Stomach (tissue), 9 donors: ENCODE measurements around the gene PLCL2. TPM values are rescaled to one million over a fixed set of nuclear protein-coding genes. Genes with fewer than 3 reads are reported as not detected.
"Not testable (repeated sequence)": the region's sequence is repeated elsewhere in the genome, so short reads cannot be mapped to it uniquely, and the experiment has no call there.

Experiments
- DNase-seq, 2 donors: peaks; one replicate each; pipeline versions ENCODE4 v3.0.0 to v3.0.0-alpha.2; 2013 to 2019
- H3K27ac ChIP-seq, 5 donors: fragments of 200-600 bp in 4 of 5; sonication (generic) in 4 of 5; one replicate each; pipeline ENCODE4 v1.5.1; 2013 to 2019; ENCODE audit warnings: mild to moderate bottlenecking in 1 of 5, moderate library complexity in 1 of 5
- H3K27me3 ChIP-seq, 3 donors: fragments of 200-600 bp; sonication (generic); one replicate each; pipeline ENCODE4 v1.5.1; 2017 to 2019; ENCODE audit warnings: mixed run types in 1 of 3
- H3K36me3 ChIP-seq, 4 donors: fragments of 200-600 bp; sonication (generic); 1 replicate in 3 of 4; 2 replicates in 1 of 4; pipeline ENCODE4 v1.5.1; 2016 to 2019
- H3K4me1 ChIP-seq, 4 donors: fragments of 200-600 bp; sonication (generic); one replicate each; pipeline ENCODE4 v1.5.1; 2016 to 2019
- H3K4me3 ChIP-seq, 4 donors: fragments of 200-600 bp; sonication (generic) in 3 of 4; one replicate each; pipeline ENCODE4 v1.5.1; 2016 to 2019; ENCODE audit warnings: mild to moderate bottlenecking in 1 of 4
- H3K9me3 ChIP-seq, 4 donors: fragments of 200-600 bp; sonication (generic); one replicate each; pipeline ENCODE4 v1.5.1; 2016 to 2019
- CTCF ChIP-seq, 7 experiments: fragments of 450-650 bp in 4 of 7; fragments of 200-600 bp in 3 of 7; sonication (generic) in 3 of 7; IDR thresholded peaks; one replicate each; pipeline ENCODE4 v1.5.1; 2016 to 2019; ENCODE audit warnings: antibody characterized with exemption in 7 of 7, control low read depth in 2 of 7, mild to moderate bottlenecking in 1 of 7
- EP300 ChIP-seq: sonication (generic); formaldehyde crosslinking; IDR thresholded peaks from one replicate; pipeline ENCODE4 v1.6.1; 2017; ENCODE audit warnings: antibody characterized with exemption
- POLR2A ChIP-seq, 4 donors: fragments of 450-650 bp; IDR thresholded peaks; one replicate each; pipeline ENCODE4 v1.6.1; 2016; ENCODE audit warnings: antibody characterized with exemption in 4 of 4, control low read depth in 2 of 4, mild to moderate bottlenecking in 1 of 4, moderate library complexity in 1 of 4
- POLR2AphosphoS5 ChIP-seq, 3 donors: sonication (generic); formaldehyde crosslinking; IDR thresholded peaks; one replicate each; pipeline ENCODE4 v1.6.1; 2016; ENCODE audit warnings: antibody characterized with exemption in 3 of 3
- WGBS, 5 donors: extraction: QIAGEN DNeasy Blood & Tissue Kit in 3 of 5; methylation state at CpG; one replicate each; pipeline versions ENCODE4 v1.1.5 to v1.1.7; 2013 to 2018; 5-methylcytosine and 5-hydroxymethylcytosine counted together
- intact Hi-C: fragments of 100-400 bp; cut with DNase I; formaldehyde crosslinking; loops from one replicate; pipeline ENCODE4 v1.15.1; 2023; ENCODE audit warnings: low total_unique reads
- polyA plus RNA-seq, 3 donors: library from polyadenylated mRNA; stranded (reverse); fragments of 200-250 nt; gene quantifications; one replicate each; pipeline ENCODE4 v1.2.3, GENCODE V29; 2013
- total RNA-seq, 5 donors: library from RNA; depleted of rRNA; stranded (reverse); fragments of >200 nt; gene quantifications; one replicate each; pipeline versions ENCODE4 v1.1.0 to v1.2.3, GENCODE V29; 2014 to 2016
- donor health status: healthy with polysubstance abuse.
- donor health status: Bipolar disorder and iron deficiency.
- donor health status: healthy.

The PLCL2 gene
- total and polyA plus RNA-seq, 8 donors: 1.0 to 34.9 (median 5.7) TPM

GRCh38 chr3:17121336-17121735 lies 236.6 kb downstream of the PLCL2 start:
- 75 to 84% (median 79%) methylated on average over 2 of the region's 2 CpGs for WGBS, 5 donors
- H3K36me3 ChIP-seq: no peaks in the 10 kb centered on the region
- TF ChIP-seq POLR2A (IDR thresholded peaks at IDR 0.05) (no peak), CTCF (IDR thresholded peaks at IDR 0.05) (no peak), EP300 (no peak), POLR2AphosphoS5 (IDR thresholded peaks at IDR 0.05) (no peak)

GRCh38 chr3:17122758-17123157 lies 238.0 kb downstream of the PLCL2 start:
- DNase-seq: no peak
- H3K27ac ChIP-seq: no peak overlapping the region
- no peaks in the 10 kb centered on the region for H3K27me3 ChIP-seq
- no peaks in the 10 kb centered on the region for H3K36me3 ChIP-seq
- 84 to 96% (median 91%) methylated on average over 3 of the region's 3 CpGs for WGBS, 5 donors
- intact Hi-C loops: no loop called here
- H3K4me3 ChIP-seq: no peak overlapping the region
- no peak for TF ChIP-seq EP300
- TF ChIP-seq POLR2AphosphoS5 (IDR thresholded peaks at IDR 0.05): no peak
- TF ChIP-seq CTCF (IDR thresholded peaks at IDR 0.05): no peak
- TF ChIP-seq POLR2A (IDR thresholded peaks at IDR 0.05): no peak
- H3K9me3 ChIP-seq: peaks cover 0 to 5% (median 2%) of the 10 kb centered on the region in 4 donors
- H3K4me1 ChIP-seq: no peaks in the 10 kb centered on the region

More at GRCh38 chr3:17121336-17121735, 236.6 kb downstream of the PLCL2 start:
- no peak overlapping the region for H3K4me3 ChIP-seq
- H3K4me1 ChIP-seq: no peaks in the 10 kb centered on the region
- peaks cover 0 to 5% (median 2%) of the 10 kb centered on the region in 4 donors for H3K9me3 ChIP-seq
- H3K27me3 ChIP-seq: no peaks in the 10 kb centered on the region
- no peak for DNase-seq
- H3K27ac ChIP-seq: no peak overlapping the region
- intact Hi-C loops: no loop called here

- H3K9me3 ChIP-seq: peaks cover 0 to 11% (median 2%) of the 10 kb centered on the region in 4 donors
- no peaks in the 10 kb centered on the region for H3K4me1 ChIP-seq
- no peak for DNase-seq
- H3K4me3 ChIP-seq: no peak overlapping the region
- no peaks in the 10 kb centered on the region for H3K36me3 ChIP-seq
- no peak for TF ChIP-seq EP300
- TF ChIP-seq POLR2A (IDR thresholded peaks at IDR 0.05): no peak
- no peak for TF ChIP-seq POLR2AphosphoS5 (IDR thresholded peaks at IDR 0.05)
- TF ChIP-seq CTCF (IDR thresholded peaks at IDR 0.05): no peak
- no peaks in the 10 kb centered on the region for H3K27me3 ChIP-seq
- no peak overlapping the region for H3K27ac ChIP-seq
- intact Hi-C loops: no loop called here
- WGBS, 5 donors: 52 to 72% (median 56%) methylated on average over 2 of the region's 2 CpGs
These were observed 241.1 kb downstream of the PLCL2 start for GRCh38 chr3:17125738-17126442.

GRCh38 chr3:17128671-17129070 lies 243.9 kb downstream of the PLCL2 start:
- H3K9me3 ChIP-seq, H3K27me3 ChIP-seq, H3K36me3 ChIP-seq, DNase-seq, H3K4me3 ChIP-seq, H3K27ac ChIP-seq, H3K4me1 ChIP-seq, intact Hi-C loops: not testable (repeated sequence)
- 88 to 94% (median 91%) methylated on average over 3 of the region's 3 CpGs for WGBS, 5 donors

GRCh38 chr3:17129556-17129955 lies 244.8 kb downstream of the PLCL2 start:
- intact Hi-C loops: no loop called here
- H3K27me3 ChIP-seq: no peaks in the 10 kb centered on the region
- H3K27ac ChIP-seq: no peak overlapping the region
- no peak overlapping the region for H3K4me3 ChIP-seq
- TF ChIP-seq POLR2A (IDR thresholded peaks at IDR 0.05): no peak
- no peak for TF ChIP-seq POLR2AphosphoS5 (IDR thresholded peaks at IDR 0.05)
- no peak for TF ChIP-seq EP300
- TF ChIP-seq CTCF (IDR thresholded peaks at IDR 0.05): no peak
- no peak for DNase-seq
- H3K9me3 ChIP-seq: peaks cover 0 to 7% (median 0%) of the 10 kb centered on the region in 4 donors
- no peaks in the 10 kb centered on the region for H3K4me1 ChIP-seq
- WGBS, 5 donors: 74 to 92% (median 84%) methylated on average over 3 of the region's 3 CpGs
- no peaks in the 10 kb centered on the region for H3K36me3 ChIP-seq
